Thyroid gland (tissue), 4 donors: ENCODE results near the gene ZNF285. TPM values are rescaled to one million over a fixed set of nuclear protein-coding genes. Genes with fewer than 3 reads are reported as not detected.

Experiments
- total RNA-seq, 4 donors: library from RNA; depleted of rRNA; stranded (reverse); fragments of >200 nt; gene quantifications; one replicate each; pipeline ENCODE4 v1.2.3, GENCODE V29; 2016

Gene ZNF285
- total RNA-seq, 4 donors from 2014 or later, result 3.8 to 6.6 (median 5.1) TPM

Other genes starting within 250 kb of the ZNF285 start
- gene ZNF226, start 236.5 kb downstream of the ZNF285 start, total RNA-seq, result 10 to 100 TPM; 19.3 to 50.0 (median 37.8) TPM
- gene ZNF227, start 189.1 kb downstream of the ZNF285 start, total RNA-seq, result 10 to 100 TPM; 12.4 to 44.7 (median 18.4) TPM
- gene ZNF233, start 141.7 kb downstream of the ZNF285 start, total RNA-seq, result 1 to 10 TPM in 2 of 4 donors, under 1 TPM in 2; 0.54 to 2.3 (median 0.93) TPM
- 10 to 100 TPM in 3 of 4 donors, 1 to 10 TPM in 1; 7.3 to 17.7 (median 12.8) TPM for gene ZNF235, start 96.6 kb downstream of the ZNF285 start, total RNA-seq
- 10 to 100 TPM in 2 of 4 donors, 1 to 10 TPM in 2; 7.8 to 22.6 (median 11.2) TPM for gene ZNF112, start 44.9 kb downstream of the ZNF285 start, total RNA-seq
- 10 to 100 TPM; 13.3 to 22.9 (median 17.8) TPM for gene ZNF229, start 46.9 kb upstream of the ZNF285 start, total RNA-seq
- gene ZNF180, start 98.9 kb upstream of the ZNF285 start, total RNA-seq, result 10 to 100 TPM; 13.4 to 41.7 (median 19.9) TPM
- not detected for gene CEACAM20, start 128.1 kb upstream of the ZNF285 start, total RNA-seq
- not detected for gene IGSF23, start 212.0 kb upstream of the ZNF285 start, total RNA-seq
- gene PVR, start 242.3 kb upstream of the ZNF285 start, total RNA-seq, result 10 to 100 TPM; 25.4 to 36.5 (median 30.2) TPM